Middle frontal gyrus (tissue), 1 donor: ENCODE results near the gene PTPRK.

ENCODE experiments used
- DNase-seq: peaks from one replicate; pipeline ENCODE4 v3.0.0-alpha.2; 2015; ENCODE audit warnings: low spot score; ENCODE audit errors: extremely low spot score

Gene PTPRK

GRCh38 chr6:128251445-128252340 lies 268.7 kb downstream of the PTPRK start:
- DNase-seq = no peak

- DNase-seq = no peak
These were observed 269.9 kb downstream of the PTPRK start for GRCh38 chr6:128250370-128251070.

- DNase-seq = no peak
These were observed 271.0 kb downstream of the PTPRK start for GRCh38 chr6:128249429-128249828.

- DNase-seq = no peak
These were observed 273.7 kb downstream of the PTPRK start for GRCh38 chr6:128246472-128247260.

DNA sequence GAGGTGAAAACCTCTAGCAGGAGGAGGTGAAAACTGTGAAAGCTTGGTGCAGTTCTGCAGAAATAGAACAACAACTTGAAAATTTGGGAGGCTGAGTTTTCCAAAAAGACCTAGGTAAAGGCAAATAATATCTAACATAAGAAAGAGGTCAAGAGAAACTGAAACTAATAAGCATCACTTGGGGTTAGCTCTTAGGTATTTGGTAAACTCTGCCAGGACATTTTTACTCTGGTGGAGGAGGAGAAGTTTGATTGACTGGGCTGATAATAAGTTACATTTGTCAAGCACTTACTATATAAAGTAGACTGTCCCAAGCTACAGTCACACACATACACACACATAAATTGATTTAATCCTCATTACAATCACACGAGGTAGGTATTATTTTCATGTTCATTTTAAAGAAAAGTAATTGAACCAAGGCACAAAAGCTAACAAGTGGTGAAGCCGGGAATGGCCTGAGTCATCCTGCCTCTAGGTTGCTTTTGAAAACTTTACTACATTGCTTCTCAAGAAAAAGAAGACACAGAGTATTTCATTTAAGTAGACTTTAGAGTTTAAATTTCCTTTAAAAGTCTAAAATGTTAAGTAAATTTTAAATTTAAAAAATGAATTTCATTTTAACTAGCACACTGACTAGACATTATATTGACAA lies 275.5 kb downstream of the PTPRK start:
- DNase-seq = no peak

- DNase-seq = no peak
These were observed 277.5 kb downstream of the PTPRK start for GRCh38 chr6:128242765-128243403.

DNA sequence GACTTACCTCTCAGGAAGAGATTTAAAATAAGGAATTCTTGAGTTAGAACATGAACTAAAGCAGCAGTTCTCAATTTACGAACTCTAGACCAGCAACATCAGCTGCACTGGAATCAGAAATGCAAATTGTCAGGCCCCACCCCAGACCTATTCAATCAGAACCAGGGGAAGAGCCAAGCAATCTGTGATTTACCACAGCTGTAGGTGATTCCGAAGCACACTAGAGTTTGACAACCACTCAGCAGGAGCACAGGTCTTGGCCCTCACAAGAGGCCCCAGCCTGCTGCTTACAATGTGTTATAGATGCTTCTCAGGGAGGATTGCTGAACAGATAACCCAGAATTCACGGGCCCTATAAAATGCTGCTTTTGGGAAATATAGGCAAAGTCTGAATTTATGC lies 279.2 kb downstream of the PTPRK start:
- DNase-seq = no peak

DNA sequence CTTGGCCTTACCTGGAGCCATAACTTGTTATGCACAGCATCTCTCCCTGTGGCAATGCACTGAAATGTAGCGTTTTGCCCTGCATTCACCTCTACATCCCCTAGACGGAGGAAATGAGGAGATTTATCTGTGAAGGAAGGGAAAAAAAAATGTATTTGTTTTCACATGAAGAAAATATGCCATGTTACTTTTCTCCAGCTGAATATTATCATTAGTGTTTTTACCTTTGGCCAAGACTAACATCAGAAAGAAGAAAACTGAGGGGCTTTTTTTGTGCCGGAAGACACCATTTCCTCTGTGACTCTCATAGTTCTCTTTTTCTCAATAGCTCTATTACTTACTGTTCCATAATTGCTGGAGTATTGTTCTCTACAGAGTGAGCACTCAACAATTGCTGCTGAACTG lies 280.4 kb downstream of the PTPRK start:
- no peak for DNase-seq

DNA sequence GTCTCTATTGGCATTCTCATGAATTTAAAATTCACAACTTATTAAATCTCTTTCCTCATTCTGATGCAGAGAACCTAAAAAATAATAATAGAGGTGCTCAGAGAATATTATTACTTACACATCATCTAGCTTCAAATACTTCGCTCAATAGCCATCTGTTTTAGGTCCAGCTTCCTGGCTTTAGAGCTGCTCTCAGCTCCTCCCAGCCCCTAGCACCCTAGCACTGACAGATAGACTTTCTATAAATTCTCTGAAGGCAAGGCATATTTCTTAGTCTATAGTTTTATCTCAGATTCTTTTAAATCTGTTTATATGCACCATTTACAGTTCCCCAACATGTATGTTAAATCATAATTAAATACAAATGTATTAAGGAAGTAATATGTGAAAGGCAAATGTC lies 281.3 kb downstream of the PTPRK start:
- no peak for DNase-seq

- DNase-seq = no peak
These were observed 282.2 kb downstream of the PTPRK start for GRCh38 chr6:128238225-128238624.

- no peak for DNase-seq
These were observed 284.8 kb downstream of the PTPRK start for GRCh38 chr6:128235556-128235955.

DNA sequence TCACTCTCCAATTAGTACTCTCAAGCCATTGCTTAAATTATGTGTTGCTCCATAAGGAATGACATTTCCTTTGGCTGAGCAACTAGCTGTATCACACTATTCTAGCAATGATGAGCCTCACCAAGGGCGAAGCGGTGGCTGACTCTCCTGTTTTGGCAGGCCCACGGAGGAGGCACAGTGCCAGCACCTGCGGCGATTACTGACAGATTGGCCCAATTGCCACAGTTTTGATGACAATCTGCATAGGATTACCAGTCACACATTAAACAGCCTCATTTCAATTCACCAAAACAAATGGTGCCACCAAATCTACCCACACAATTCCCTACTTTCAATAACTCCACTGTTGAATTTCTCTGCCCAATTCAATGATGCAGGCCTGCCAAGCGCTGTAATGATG lies 286.9 kb downstream of the PTPRK start:
- no peak for DNase-seq

GRCh38 chr6:128230267-128230989 lies 290.0 kb downstream of the PTPRK start:
- DNase-seq = no peak

GRCh38 chr6:128225612-128226011 lies 294.8 kb downstream of the PTPRK start:
- DNase-seq = no peak

- no peak for DNase-seq
These were observed 303.5 kb downstream of the PTPRK start for GRCh38 chr6:128216917-128217316.

- no peak for DNase-seq
These were observed 310.6 kb downstream of the PTPRK start for GRCh38 chr6:128209771-128210170.

DNA sequence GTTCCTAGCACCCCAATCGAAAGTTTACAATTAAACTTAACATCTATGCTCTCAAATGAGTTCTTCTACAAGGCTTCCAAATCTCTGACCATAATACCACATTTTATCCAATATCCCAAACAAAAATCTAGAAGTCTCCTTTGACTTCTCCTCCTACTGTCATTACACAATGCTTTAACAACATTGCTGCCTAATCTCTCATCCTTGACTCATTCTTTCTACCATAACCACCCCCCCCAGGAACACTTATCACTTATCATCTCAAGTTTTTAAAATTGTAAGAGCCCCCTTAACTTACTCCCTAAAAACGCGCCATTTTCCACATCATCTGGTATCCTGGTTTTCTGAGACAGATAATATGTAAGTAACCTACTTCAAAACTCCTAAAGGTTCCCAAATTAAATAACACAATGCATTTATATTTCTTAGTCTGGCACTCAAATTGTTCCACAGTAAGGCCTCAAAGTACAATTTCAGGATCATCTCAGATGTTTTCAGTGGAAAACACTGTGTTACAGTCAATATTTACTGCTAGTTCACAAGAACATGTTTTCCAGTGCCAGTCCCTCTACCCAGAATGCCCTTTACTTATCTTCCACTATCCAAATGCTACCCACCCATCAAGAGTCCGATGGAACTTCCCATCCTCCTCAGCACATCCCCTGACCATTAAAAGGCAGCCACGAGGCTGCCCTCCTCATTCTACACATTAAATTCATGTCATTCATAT lies 311.4 kb downstream of the PTPRK start:
- DNase-seq = no peak

- DNase-seq = no peak
These were observed 312.3 kb downstream of the PTPRK start for GRCh38 chr6:128208078-128208477.

- no peak for DNase-seq
These were observed 313.6 kb downstream of the PTPRK start for GRCh38 chr6:128206610-128207426.
